ENCODE results near the gene HLF.

Gene HLF

GRCh38 chr17:55264645-55265298 is at the start of gene HLF:
Gene HLF, plus strand, starts transcription at chr17:55264960. Its CDS starts 525 bp downstream, at chr17:55265485.
- DNase-seq = peak; percentile 45

GRCh38 chr17:55215711-55216110 is 49.0 kb upstream of the HLF start:
- DNase-seq = no peak

- no peak for DNase-seq
Measured at GRCh38 chr17:55216888-55217287, 47.9 kb upstream of the HLF start.

GRCh38 chr17:55219459-55219858 is 45.3 kb upstream of the HLF start:
- no peak for DNase-seq

GRCh38 chr17:55219934-55220333 is 44.8 kb upstream of the HLF start:
- peak; percentile 12 for DNase-seq

GRCh38 chr17:55223524-55223923 is 41.2 kb upstream of the HLF start:
- DNase-seq = no peak

- DNase-seq = no peak
Measured at GRCh38 chr17:55224746-55225145, 40.0 kb upstream of the HLF start.

- no peak for DNase-seq
Measured at GRCh38 chr17:55225237-55225636, 39.5 kb upstream of the HLF start.

GRCh38 chr17:55228683-55229192 is 36.0 kb upstream of the HLF start:
- DNase-seq = no peak

GRCh38 chr17:55229276-55229675 is 35.5 kb upstream of the HLF start:
- DNase-seq = no peak

- no peak for DNase-seq
Measured at GRCh38 chr17:55230716-55231115, 34.0 kb upstream of the HLF start.

GRCh38 chr17:55233840-55234239 is 30.9 kb upstream of the HLF start:
- no peak for DNase-seq

GRCh38 chr17:55236316-55236715 is 28.4 kb upstream of the HLF start:
- DNase-seq = peak; percentile 14

GRCh38 chr17:55237268-55237667 is 27.5 kb upstream of the HLF start:
- peak; percentile 16 for DNase-seq

GRCh38 chr17:55237841-55238178 is 26.9 kb upstream of the HLF start:
- DNase-seq = no peak

GRCh38 chr17:55238179-55238930 is 26.4 kb upstream of the HLF start:
- DNase-seq = peak; percentile 75

- peak; percentile 48 for DNase-seq
Measured at GRCh38 chr17:55238931-55239297, 25.8 kb upstream of the HLF start.

- DNase-seq = no peak
Measured at GRCh38 chr17:55241097-55241496, 23.7 kb upstream of the HLF start.

- no peak for DNase-seq
Measured at GRCh38 chr17:55242476-55242875, 22.3 kb upstream of the HLF start.

- DNase-seq = no peak
Measured at GRCh38 chr17:55245986-55246385, 18.8 kb upstream of the HLF start.

- DNase-seq = peak; percentile 63
Measured at GRCh38 chr17:55246583-55246982, 18.2 kb upstream of the HLF start.

- no peak for DNase-seq
Measured at GRCh38 chr17:55248077-55248476, 16.7 kb upstream of the HLF start.

GRCh38 chr17:55249861-55250260 is 14.9 kb upstream of the HLF start:
- DNase-seq = no peak

- DNase-seq = no peak
Measured at GRCh38 chr17:55254375-55254774, 10.4 kb upstream of the HLF start.

Measured in DMS79 treated with DMSO at 0.1 percent for 48 hours (cell line).